Stimulated activated CD4-positive, alpha-beta T cell treated with anti-CD3 and anti-CD28 coated beads, Interleukin-15, amount 100 ng/mL, for 24 hours (primary cell): ENCODE results near the gene EVL.

ENCODE experiments used
- DNase-seq: peaks from one replicate; pipeline ENCODE4 v3.0.0-alpha.2; 2020

The EVL gene

DNA sequence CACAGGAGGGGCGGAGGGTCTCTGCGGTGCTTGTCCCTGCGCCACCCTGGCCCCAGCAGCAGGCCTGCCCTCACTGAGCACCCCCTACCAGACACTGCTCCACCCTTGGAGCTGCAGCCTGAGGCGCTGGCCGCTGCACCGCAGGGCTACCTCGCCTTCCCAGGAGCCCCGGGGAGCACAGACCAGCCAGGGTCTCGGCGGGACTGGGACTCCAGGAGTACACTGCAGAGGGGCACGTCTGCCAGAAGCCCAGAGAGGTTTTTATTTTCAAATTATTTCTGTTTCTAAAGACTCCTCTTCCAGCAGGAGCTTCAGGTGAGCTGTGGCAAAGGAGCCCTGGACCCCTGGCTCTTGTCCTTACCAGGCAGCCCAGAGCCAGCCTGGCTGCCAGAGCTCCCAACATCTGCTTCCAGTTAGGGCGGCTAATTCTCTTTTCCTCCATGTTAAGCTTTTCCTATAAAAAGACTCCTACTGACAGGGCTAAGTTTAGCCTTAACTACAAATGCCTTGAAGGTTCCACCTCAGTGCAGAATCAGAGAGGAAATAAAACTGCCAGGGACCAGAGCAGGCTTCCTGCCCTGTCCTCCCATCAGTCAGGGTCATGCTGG is 67.8 kb downstream of the EVL start:
- no peak for DNase-seq

DNA sequence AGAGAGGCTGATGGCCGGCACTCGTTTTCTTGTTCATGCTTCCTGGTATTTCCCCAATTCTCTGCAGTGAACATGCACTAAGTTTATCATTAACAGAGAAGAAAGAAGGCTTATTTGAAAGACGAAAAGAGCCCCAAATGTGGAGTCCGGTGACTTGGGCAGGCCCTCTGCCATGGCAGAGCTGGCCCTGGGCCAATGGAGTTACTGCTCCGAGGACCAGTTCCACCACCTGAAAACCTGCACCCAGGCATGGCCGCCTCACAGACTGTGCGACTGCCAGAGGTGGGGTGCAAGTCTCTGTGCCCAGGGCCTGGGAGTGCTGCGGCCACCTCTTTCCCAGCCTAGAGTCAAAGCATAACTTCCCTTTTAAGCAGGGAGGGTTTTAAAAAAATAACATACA is 69.4 kb downstream of the EVL start:
- no peak for DNase-seq

DNA sequence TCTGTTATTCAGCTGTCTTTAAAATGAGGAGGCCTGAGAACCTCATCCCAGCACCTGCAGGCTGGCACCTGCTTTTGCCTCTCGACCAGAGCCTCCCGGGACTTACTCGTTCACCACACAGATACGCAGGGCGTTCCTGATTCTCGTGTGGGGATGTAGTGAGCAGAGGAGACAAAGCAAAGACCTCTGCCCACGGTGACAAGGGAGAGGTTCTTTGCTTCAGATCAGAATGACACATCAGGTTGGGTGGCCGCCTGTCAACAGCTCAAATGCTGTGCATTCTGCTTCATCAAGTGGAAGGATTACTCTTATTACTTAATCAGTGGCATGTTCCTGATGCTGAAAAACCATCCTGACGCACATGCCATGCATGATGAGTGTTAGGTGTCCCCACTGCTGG is 69.9 kb downstream of the EVL start:
- DNase-seq = no peak

DNA sequence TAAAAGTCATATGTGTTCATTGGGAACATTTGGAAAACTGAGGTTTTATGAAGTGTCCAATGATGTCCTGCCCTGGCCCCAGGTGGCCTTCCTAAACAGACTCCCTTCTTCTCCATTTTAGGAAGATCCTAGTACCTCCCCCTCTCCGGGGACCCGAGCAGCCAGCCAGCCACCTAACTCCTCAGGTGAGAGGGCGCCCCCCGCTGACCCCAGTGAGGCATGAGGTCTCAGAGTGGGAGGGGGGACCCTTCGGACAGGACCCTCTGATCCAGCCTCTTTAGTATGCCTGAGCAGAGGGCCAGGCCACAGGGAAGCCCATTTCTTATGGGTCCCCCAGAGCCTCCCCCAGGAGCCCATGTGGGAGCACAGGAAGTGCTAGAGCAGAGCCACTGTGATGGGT is 70.6 kb downstream of the EVL start:
- DNase-seq = no peak

DNA sequence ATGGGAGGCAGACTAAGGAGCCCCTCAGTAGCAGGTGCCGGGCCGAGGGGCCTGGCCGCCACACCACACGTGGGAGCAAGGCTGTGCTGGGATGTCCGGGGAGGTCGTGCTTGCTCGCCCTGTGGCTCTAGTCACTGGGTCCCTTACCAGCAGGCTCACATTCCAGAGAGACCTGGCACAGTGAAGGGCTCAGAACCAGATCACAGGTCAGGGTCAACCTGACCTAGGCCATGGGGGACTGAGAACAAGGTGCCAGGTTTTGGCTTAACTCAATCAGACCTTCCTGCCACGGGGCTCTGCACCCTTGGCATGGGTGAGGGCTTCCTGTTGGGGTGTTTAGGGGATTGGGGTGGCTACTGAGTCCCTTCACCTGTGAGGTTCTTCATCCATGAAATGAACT is 72.0 kb downstream of the EVL start:
- no peak for DNase-seq

DNA sequence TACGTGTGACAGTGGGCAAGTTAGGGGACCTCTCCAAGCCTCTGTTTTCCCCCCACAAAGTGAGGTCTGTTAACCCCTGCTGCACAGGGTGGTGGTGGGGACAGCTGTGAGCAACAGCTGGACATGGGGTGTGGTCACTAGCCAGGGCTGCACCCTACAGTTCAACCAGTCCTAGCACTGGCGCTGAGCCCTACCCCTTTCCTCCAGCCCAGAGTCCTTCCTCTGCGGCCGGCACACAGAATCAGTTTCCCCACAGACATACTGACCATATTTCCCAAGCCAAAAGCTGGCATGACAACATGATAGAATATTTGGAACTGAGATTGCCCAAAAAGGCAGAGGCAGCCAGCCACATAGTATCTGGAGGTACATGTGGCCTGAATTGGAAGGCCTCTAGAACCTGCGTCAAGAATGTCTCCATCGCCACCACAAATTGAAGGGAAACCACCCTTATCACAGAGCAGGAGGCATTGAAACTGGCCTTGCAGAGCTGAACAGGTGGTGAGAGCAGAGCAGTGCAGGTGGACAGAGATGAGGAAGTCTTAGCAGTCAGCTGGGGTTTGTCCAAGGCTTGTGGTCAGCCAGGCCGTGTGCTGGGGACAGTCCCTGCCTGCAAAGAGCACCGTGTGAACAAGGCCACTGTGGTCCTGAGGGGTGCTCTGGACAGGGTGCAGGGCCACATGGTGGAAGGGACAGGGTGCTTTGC is 73.0 kb downstream of the EVL start:
- no peak for DNase-seq

DNA sequence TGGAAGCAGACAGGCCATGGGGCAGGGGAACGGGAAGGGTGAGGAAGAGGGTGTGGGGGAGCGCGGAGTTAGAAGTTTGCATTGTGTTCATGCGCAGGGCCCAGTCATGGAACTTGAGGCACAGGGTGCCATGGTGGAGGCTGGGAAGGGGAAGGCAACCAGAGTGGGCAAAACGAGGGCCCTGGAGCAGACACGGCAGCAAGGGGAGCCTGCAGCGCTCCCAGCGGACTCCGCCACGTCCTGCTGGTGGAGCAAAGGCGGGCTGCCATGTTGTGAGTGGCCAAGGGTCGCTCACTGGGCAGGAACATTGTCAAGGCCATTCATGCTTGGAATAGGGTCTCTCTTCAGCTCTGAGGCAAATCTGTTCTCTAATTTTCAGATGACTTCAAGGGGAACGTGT is 73.7 kb downstream of the EVL start:
- no peak for DNase-seq

DNA sequence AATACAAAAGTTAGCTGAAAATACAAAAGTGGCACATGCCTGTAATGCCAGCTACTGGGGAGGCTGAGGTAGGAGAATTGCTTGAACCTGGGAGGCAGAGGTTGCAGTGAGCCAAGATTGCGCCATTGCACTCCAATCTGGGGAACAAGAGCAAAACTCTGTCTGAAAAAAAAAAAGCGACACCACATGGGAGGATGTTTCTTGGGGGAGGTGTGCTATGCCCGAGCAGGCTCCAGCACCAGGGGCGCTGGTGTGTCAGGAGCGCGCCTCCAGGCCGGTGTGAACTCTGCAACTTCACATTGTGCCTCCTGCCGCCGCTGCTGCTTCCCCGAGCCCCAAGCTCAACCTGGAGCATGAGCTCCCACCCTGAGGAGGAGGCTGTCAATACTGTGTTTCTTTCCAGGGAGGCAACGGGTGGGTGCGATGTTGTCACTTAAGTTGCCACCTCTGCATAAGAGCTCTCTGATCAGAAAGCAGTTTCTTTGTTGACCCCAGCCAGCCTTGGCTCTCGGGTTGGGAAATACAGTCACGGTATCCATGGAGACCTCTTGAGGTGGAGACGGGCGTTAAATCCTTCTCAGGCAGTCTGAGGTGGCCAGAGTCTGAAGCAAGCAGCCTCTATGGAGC is 75.3 kb downstream of the EVL start:
- DNase-seq = no peak

DNA sequence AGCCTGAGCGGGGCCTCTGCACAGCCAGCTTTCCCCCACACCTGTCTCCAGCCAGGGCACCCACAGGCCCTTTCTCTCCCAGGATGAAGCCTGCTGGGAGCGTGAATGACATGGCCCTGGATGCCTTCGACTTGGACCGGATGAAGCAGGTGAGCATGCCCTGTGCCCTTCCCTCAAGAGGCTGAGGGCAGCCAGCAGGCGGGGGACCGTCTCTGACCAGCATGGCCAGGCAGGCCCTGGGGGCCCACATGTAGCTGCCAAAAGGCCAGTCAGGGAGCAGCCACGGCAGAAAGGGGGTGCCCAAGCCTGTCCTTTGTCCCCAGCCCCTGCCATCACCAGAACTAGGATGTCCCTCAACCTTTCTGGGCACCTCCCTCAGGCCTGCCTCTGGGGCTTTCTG is 75.9 kb downstream of the EVL start:
- no peak for DNase-seq

DNA sequence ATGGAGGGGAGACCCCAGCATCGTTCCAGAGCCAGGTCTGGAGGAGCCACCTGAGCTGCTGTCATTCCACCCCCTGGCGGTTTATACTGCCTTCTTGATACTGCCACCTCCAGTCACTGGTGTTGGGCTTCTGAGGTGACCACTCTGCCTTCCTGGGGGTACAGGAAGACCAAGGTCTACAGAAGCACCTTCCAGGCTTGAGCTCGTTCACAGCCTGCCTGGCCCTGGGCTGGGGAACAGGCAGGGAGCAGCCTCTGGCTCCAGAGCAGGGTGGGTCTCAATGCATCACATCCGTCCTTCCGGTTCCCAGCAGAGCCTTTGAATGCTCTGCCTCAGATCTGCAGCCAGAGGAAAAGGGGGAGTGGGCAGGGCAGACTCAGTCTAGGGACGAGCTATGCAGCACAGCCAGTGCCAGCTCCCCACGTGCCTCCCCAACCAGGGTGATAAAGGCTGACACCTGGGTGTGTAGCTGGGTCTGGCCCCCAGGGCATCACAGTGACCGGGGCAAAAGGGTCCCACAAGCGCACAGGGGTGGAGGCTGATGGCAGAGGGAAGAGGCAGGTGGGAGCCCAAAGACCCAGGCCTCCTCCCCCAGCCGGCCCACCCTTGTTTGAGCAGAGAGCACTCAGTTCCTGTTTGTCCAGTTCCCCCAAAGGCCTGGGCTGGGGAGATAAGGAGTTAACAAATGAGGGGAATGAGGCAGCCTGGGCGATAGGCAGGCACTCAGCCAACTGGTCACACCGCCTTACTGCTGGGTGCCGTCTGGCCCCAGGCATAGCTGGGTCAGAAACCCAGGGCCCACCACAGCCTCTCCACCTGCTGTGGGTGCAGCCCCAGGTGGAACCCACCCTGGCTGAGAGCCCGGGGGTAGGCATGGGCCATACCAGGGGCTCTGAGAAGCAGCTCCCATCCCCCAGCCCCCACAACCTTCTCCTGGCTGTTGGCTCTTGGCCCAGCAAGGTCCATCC is 77.1 kb downstream of the EVL start:
- no peak for DNase-seq

DNA sequence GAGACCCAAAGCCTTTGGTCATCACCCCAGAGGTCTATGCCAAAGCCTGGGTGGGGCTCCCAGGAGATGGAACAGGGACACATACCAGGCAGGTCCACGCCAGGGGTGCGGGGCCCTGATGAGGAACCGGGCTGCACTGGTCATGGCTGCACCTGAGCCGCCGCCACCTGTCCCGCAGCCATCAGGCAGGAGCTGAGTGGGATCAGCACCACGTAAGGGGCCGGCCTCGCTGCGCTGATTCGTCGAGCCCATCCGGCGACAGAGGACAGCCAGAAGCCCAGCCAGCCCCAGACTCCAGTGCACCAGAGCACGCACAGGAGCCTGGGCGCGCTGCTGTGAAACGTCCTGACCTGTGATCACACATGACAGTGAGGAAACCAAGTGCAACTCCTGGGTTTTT is 78.3 kb downstream of the EVL start:
- no peak for DNase-seq

DNA sequence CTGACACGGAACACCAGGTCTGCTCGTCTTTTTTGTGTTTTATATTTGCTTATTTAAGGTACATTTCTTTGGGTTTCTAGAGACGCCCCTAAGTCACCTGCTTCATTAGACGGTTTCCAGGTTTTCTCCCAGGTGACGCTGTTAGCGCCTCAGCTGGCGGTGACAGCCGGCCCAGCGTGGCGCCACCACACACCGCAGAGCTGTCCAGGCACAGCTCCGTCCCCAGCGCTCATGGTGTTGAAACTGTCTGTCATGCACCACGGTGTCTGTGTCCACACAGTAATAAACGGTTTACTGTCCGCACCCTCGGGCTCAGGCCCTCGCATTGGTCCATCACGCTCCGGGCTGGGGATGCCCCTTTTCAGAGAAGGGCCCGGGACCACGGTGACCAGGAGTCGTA is 78.7 kb downstream of the EVL start:
- DNase-seq = no peak

DNA sequence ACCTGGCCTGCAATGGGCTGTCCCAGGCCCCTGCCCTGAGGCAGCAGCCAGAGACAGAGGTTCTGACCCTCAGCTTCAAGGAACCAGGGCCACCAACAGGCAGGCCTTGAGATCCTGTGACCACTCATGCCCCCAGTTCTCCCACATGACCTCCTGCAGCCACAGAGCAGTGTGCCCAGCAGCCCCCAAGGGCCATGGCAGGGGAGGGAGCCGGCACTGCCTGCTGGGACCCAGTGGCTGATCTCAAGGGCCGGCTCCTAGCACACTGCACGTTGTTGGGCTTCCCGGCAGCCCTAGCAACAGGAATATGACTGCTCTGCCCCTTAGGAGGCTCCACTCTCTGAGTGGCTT is 79.4 kb downstream of the EVL start:
- DNase-seq = no peak

DNA sequence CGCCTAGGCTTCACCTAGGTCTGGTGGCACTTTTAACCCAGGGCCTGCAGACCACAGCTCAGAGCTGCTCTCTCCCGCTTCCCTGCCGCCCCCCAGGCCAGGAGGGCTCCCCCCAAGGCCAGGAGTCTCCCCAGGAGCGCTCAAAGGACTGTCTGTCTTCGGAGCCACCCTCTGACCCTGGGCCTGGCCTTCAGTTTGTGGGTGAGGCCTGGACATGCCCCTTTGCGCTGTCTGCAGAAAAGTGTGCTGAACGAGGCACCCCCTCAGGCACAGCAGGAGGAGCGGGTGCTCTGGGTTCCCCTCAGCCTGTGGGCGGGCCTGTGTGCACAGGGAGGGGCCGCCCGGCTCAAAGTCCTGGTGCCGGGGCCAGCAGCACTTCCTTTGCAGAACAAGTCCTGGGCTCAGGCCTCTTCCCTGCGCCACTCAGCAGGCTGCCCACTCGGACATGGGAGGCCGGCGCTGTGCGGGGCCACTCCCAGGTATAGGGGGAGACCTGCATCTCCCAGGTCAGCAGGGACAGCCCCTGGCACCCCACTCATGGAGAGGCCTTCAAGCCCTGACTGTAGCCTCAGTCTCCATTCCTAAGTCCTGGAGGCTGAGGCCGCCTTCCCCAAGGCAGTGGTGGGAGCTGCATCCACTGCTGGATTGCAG is 79.9 kb downstream of the EVL start:
- no peak for DNase-seq

DNA sequence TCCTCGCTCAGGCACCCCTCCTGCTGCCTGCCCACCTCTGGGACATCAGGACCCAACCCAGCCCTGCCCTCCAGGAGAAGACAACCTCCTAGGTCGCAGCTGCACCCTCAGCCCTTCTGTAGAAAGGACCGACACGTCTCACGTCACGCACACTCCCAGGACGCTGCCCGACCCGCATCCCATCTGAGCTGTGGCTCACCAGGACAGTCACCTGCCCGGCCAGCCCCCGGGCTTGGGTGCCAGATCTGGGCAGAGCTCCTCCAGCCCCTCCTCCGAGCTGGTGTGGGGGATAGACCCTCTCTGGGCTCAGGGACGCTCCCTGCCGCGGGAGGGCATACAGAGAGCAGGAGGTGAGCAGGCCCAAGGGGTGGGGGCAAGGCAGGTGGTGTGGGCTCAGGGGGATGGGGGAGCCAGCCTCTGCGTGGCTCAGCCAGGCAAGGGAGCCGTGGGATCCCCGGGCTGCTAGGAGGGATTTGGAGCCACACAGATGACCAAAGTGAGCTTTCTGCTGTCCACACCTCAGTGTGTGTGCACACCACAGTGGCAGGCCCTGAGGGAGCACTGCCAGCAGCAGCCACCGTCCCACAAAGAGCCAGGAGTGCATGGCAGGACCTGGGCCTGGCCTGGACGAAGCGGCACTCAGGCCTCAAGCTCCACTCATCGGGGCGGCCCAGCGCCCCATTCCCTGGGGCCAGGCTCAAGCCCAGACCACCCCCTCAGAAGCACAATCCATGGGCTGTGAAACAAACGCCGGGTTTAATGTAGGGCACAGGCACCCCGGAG is 80.7 kb downstream of the EVL start:
- no peak for DNase-seq

DNA sequence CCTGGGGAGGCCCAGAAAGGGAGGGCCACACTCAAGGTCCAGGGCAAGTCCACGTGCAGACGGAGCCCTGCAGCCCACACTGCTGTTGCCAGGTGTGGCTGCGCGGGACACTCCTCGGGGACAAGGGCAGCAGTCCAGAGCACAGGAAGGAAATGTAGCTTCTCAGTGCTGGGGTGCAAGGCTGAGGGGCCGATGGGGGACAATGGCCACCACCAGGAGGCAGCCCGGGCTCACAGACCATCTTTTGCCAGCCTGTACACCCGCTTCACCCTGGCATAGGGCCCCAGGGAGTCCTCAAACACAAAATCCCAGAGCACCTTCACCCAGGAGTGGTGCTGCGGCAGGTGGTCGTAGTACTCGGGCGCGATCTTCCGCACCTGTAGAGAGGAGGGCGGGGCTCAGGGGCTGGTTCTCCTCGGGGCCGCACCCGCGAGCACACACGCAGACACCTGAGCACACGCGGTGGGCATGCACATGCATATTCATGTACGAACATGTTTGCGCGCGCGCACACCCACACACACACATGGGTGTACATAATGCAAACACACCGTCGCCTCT is 81.4 kb downstream of the EVL start:
- no peak for DNase-seq

DNA sequence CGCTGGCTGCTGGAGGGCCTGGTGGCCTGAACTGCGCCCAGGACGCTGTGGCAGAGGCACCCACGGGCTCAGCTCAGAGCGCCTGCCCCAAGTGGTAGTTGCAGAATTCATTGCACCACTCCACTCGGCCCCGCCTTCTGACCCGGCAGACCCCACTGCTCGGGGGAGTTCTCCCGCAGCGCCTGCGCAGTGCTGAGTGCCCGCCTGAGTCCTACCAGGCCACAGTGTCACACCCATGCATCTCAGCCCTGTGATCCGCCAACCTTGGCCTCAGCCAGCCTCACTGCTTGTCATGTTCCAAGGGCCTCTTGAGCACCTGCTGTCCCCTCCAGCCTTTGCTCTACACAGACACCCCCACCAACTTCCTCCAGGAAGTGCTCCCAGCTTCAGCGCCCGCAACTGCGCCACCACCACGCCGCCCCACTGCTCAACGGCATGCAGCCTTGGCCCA is 82.0 kb downstream of the EVL start:
- DNase-seq = peak; percentile 73

DNA sequence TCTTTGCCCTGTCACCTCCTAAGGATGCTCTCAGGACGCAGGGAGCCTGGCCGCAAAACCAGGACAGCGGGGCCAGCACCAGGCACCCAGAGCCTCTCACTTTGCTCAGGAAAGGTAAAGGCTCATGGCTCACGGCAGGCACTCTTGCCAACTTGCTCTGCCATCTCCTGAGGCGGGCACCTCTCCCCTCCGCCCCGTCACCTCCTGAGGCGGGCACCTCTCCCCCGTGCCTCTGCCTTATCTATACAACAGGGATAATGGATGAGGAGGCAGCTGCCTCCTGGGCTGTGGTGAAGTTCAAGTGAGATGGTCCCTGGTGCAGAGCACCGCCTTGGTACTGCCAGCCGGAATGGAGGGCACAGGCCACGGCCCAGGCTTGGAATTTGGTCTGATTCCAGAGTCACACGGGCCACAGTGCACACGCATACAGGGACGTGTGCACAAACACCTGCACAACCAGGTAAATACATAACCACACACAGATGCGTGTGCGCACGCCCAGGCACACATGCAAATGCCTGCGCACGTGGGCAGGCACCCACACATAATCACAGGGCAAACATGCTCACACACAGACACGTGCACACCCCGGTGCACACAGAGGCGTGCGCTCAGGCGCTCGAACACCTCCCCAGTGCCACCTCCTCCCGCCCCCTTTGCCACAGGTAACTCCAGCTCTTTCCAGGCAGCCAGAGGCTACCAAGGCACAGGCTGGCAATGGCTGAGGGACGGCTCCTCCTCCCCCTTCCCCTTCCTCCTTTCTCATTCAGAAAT is 82.7 kb downstream of the EVL start:
- no peak for DNase-seq

DNA sequence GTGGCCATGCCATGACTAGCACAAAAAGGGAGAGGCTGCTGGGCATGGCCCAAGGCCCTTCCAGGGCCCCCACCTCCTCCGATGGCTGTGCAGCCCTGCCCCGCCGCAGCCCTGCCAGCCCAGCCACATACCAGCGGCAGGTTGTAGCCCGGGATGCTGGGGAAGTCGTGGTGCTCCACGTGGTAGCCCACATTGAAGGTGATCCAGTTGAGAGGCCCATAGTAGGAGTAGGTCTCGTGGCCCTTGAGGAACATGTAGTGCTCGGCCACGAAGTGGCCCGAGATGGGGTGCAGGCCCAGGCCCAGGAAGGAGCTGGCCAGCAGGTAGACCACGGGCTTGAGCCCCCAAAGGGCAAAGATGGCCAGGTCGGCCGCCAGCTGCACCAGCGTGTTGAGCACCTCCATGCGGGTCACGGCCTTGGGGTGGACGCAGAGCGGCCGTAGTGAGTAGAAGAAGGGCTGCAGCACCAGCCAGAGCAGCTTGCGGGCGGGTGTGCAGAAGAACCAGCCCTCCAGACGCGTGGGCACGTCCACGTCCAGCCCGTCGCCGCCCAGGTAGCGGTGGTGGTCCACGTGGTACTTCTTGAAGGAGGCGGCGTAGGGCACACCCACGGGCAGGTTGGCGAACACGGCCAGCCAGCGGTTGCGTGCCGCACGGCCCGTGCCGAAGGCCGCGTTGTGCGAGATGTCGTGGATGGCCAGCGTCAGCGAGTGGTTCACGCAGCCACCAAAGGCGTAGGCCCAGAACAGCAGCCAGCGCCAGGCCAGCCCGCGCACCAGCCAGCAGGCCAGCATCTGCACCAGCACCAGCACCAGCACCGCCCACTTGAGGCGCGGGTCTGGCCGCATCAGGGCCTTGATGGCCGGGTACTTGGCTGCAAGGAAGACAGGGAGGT is 83.9 kb downstream of the EVL start:
- no peak for DNase-seq
